B cell (primary cell): ENCODE results near the gene SPEM3. TPM values are rescaled to one million over a fixed set of nuclear protein-coding genes. Genes with fewer than 3 reads are reported as not detected.

Source experiments
- ATAC-seq: fragments of 200-7000 bp; cut with Tn5 transposase; one replicate; pipeline ENCODE4 v1.10.0; 2021; ENCODE audit warnings: low read depth, mild to moderate bottlenecking, moderate number of reproducible peaks, moderate library complexity
- CTCF ChIA-PET: fragments of 350-600 bp; sonication (Branson Sonifier 250); formaldehyde crosslinking; loops from one replicate; lab custom pipeline; 2021; ENCODE audit warnings: antibody characterized with exemption, inconsistent platforms; lab: Charles Lee
- POLR2A ChIA-PET: fragments of 350-600 bp; sonication (Branson Sonifier 250); formaldehyde crosslinking; loops from one replicate; lab custom pipeline; 2021; ENCODE audit warnings: antibody characterized with exemption; lab: Charles Lee
- DNase-seq: peaks from one replicate; pipeline ENCODE4 v3.0.0; 2013
- H2AFZ ChIP-seq: 2 replicates; pipeline ENCODE4 v1.6.1; 2012; ENCODE audit warnings: mild to moderate bottlenecking, low read depth, low read length; ENCODE audit not compliant: insufficient read depth, poor library complexity, severe bottlenecking
- H3K27ac ChIP-seq, 2 donors: 1 replicate in 1 of 2; 2 replicates in 1 of 2; pipeline ENCODE4 v1.5.1; 2012 to 2013; ENCODE audit warnings: low read length in 2 of 2, mild to moderate bottlenecking in 2 of 2, moderate library complexity in 1 of 2
- H3K27me3 ChIP-seq, 4 experiments: fragments of 200-600 bp in 1 of 4; sonication (generic) in 1 of 4; replicated peaks in 1 of 4; 1 replicate in 2 of 4; 2 replicates in 2 of 4; pipeline versions ENCODE4 v1.6.1 to v1.7.0; 2013 to 2016; ENCODE audit warnings: low read length in 3 of 4, mild to moderate bottlenecking in 2 of 4, mixed read lengths in 1 of 4, moderate library complexity in 1 of 4; ENCODE audit not compliant: insufficient read depth in 4 of 4, control insufficient read depth in 3 of 4; ENCODE audit errors: control extremely low read depth in 1 of 4
- H3K36me3 ChIP-seq, 2 experiments: replicated peaks in 1 of 2; 1 replicate in 1 of 2; 2 replicates in 1 of 2; pipeline versions ENCODE4 v1.6.1 to v1.7.1; 2013; ENCODE audit warnings: low read length in 1 of 2; ENCODE audit not compliant: insufficient read depth in 2 of 2, control insufficient read depth in 1 of 2; ENCODE audit errors: control extremely low read depth in 1 of 2, extremely low read depth in 1 of 2
- H3K4me1 ChIP-seq, 2 donors: fragments of 200-600 bp in 1 of 2; sonication (generic) in 1 of 2; 1 replicate in 1 of 2; 2 replicates in 1 of 2; pipeline versions ENCODE4 v1.5.1 to v1.6.1; 2013 to 2017; ENCODE audit warnings: low read length in 2 of 2; ENCODE audit not compliant: control insufficient read depth in 2 of 2, insufficient read depth in 2 of 2
- H3K4me2 ChIP-seq: replicated peaks from 2 replicates; pipeline ENCODE3; 2012; ENCODE audit warnings: mild to moderate bottlenecking, low read depth, low read length; ENCODE audit not compliant: poor library complexity, severe bottlenecking
- H3K4me3 ChIP-seq, 5 experiments: fragments of 200-600 bp in 1 of 5; sonication (generic) in 1 of 5; 1 replicate in 3 of 5; 2 replicates in 2 of 5; pipeline versions ENCODE4 v1.5.1 to v1.7.0; 2011 to 2016; ENCODE audit warnings: low read length in 4 of 5, mild to moderate bottlenecking in 4 of 5, low read depth in 2 of 5, control low read depth in 1 of 5, moderate library complexity in 1 of 5; ENCODE audit not compliant: insufficient read depth in 1 of 5; ENCODE audit errors: control extremely low read depth in 1 of 5, extremely low read depth in 1 of 5
- H3K79me2 ChIP-seq: fragments of 200-600 bp; sonication (generic); one replicate; pipeline ENCODE4 v1.6.0; 2016; ENCODE audit warnings: low read length; ENCODE audit not compliant: control insufficient read depth, insufficient read depth
- H3K9ac ChIP-seq: fragments of 200-600 bp; sonication (generic); 2 replicates; pipeline ENCODE4 v1.6.1; 2017; ENCODE audit warnings: mild to moderate bottlenecking, low read length, moderate library complexity
- H3K9me3 ChIP-seq, 3 donors: one replicate each; pipeline versions ENCODE4 v1.6.1 to v1.7.1; 2013; ENCODE audit warnings: low read length in 2 of 3; ENCODE audit not compliant: control insufficient read depth in 2 of 3, insufficient read depth in 1 of 3; ENCODE audit errors: control extremely low read depth in 1 of 3
- H4K20me1 ChIP-seq: 2 replicates; pipeline ENCODE4 v1.6.0; 2012; ENCODE audit warnings: mild to moderate bottlenecking, low read length; ENCODE audit not compliant: insufficient read depth, control insufficient read depth, poor library complexity, severe bottlenecking
- H3K27ac Mint-ChIP-seq: one replicate; pipeline ENCODE4 v1.8.0; 2021; ENCODE audit warnings: mixed read lengths
- H3K27me3 Mint-ChIP-seq: one replicate; pipeline ENCODE4 v1.8.0; 2021; ENCODE audit warnings: mixed read lengths
- H3K4me1 Mint-ChIP-seq: one replicate; pipeline ENCODE4 v1.8.0; 2021; ENCODE audit warnings: mixed read lengths
- H3K4me3 Mint-ChIP-seq: one replicate; pipeline ENCODE4 v1.8.0; 2021; ENCODE audit warnings: mixed read lengths
- H3K9me3 Mint-ChIP-seq: one replicate; pipeline ENCODE4 v1.8.0; 2022; ENCODE audit warnings: mixed read lengths; ENCODE audit not compliant: insufficient read depth
- CTCF ChIP-seq: fragments of 200-600 bp; IDR thresholded peaks from one replicate; pipeline ENCODE4 v1.8.0; 2022; ENCODE audit warnings: antibody characterized with exemption, mild to moderate bottlenecking
- EZH2 ChIP-seq: IDR thresholded peaks from 2 replicates; pipeline ENCODE4 v1.6.1; 2012; ENCODE audit warnings: borderline replicate concordance, low read depth, mild to moderate bottlenecking, moderate library complexity, low read length; ENCODE audit not compliant: insufficient read depth, poor library complexity, severe bottlenecking
- WGBS: methylation state at CpG from one replicate; pipeline ENCODE4 v1.1.5; 2013; ENCODE audit warnings: missing lambda C conversion rate; ENCODE audit not compliant: insufficient coverage; 5-methylcytosine and 5-hydroxymethylcytosine counted together
- intact Hi-C: fragments of 100-400 bp; cut with micrococcal nuclease; formaldehyde crosslinking; loops from one replicate; pipeline ENCODE4 v1.10.0; 2022
- polyA plus RNA-seq: library from polyadenylated mRNA; depleted of rRNA; stranded (reverse); fragments of >200 nt; gene quantifications from 2 replicates; pipeline ENCODE4 v1.2.3, GENCODE V29; 2012
- total RNA-seq, 2 donors: library from RNA; stranded (reverse); fragments of 120-200 nt in 1 of 2; gene quantifications; 1 replicate in 1 of 2; 2 replicates in 1 of 2; pipeline versions ENCODE4 v1.2.3 to v1.2.4, GENCODE V29; 2013 to 2022

SPEM3 gene
- total and polyA plus RNA-seq, 2 donors (not counting 1 experiment from before 2014, with no cell fraction given), result not detected

GRCh38 chr17:7443499-7444485 lies 15.1 kb downstream of the SPEM3 start:
- no peak overlapping the region for H3K4me2 ChIP-seq
- H3K9ac ChIP-seq, result no peak overlapping the region
- ChIA-PET POLR2A (interaction anchor here (0.5 to 2.0 kb wide), 8 partner anchors 9 to 165 kb away, joined by 3 to 8 read pairs (median 4); partner anchors contain the start of genes POLR2A and TMEM102), CTCF (interaction anchor here (0.5 to 3.8 kb wide), 10 partner anchors 8 to 189 kb away, joined by 3 to 17 read pairs (median 4); partner anchors contain the start of gene TMEM102)
- H3K9me3 Mint-ChIP-seq, result no peaks in the 10 kb centered on the region
- DNase-seq (no peak), ATAC-seq (no peak)
- intact Hi-C loops, result no loop called here
- WGBS, result 100% methylated on average over 4 of the region's 7 CpGs
- H3K79me2 ChIP-seq, result peaks cover 7% of the 10 kb centered on the region
- H3K27ac Mint-ChIP-seq, result no peak overlapping the region
- H2AFZ ChIP-seq, result no peak overlapping the region
- peaks cover 44 to 52% of the 10 kb centered on the region in 2 donors for H3K4me1 ChIP-seq
- H4K20me1 ChIP-seq, result peaks cover 20% of the 10 kb centered on the region
- peak overlapping the region; percentile 23 for H3K4me3 Mint-ChIP-seq
- peaks cover 0 to 88% (median 60%) of the 10 kb centered on the region in 4 experiments for H3K27me3 ChIP-seq
- peaks cover 0 to 29% (median 0%) of the 10 kb centered on the region in 3 donors for H3K9me3 ChIP-seq
- no peaks in the 10 kb centered on the region for H3K36me3 ChIP-seq
- H3K4me3 ChIP-seq, result no peak overlapping the region
- H3K27ac ChIP-seq, result no peak overlapping the region
- TF ChIP-seq CTCF, result no peak
- no peak for TF ChIP-seq EZH2
- H3K27me3 Mint-ChIP-seq, result peaks cover 75% of the 10 kb centered on the region
- peaks cover 38% of the 10 kb centered on the region for H3K4me1 Mint-ChIP-seq
